Skin of body (tissue), 2 donors: Measurements from ENCODE around the gene ZNF486. TPM values are rescaled to one million over a fixed set of nuclear protein-coding genes. Genes with fewer than 3 reads are reported as not detected.
"Not testable (repeated sequence)": the region's sequence is repeated elsewhere in the genome, so short reads cannot be mapped to it uniquely, and the experiment has no call there.

ENCODE experiments used
- DNase-seq: peaks from one replicate; lab custom pipeline; 2025; lab: John Stamatoyannopoulos, UW
- total RNA-seq: library from RNA; depleted of rRNA; stranded (reverse); fragments of >200 nt; gene quantifications from one replicate; pipeline ENCODE4 v1.2.3, GENCODE V29; 2014

Gene ZNF486
- total RNA-seq: 12.8 TPM

- peak; percentile 94 for DNase-seq
Measured at GRCh38 chr19:20167020-20167644, at the start of gene ZNF486. TSS of gene ZNF486 (plus strand) at chr19:20167214. CDS start at chr19:20167331, 117 bp downstream.

- DNase-seq: not testable (repeated sequence)
Measured at GRCh38 chr19:20118064-20118839, 48.8 kb upstream of the ZNF486 start.

- no peak for DNase-seq
Measured at GRCh38 chr19:20124879-20125278, 42.1 kb upstream of the ZNF486 start.

- DNase-seq: not testable (repeated sequence)
Measured at GRCh38 chr19:20132933-20133332, 34.1 kb upstream of the ZNF486 start.

DNA sequence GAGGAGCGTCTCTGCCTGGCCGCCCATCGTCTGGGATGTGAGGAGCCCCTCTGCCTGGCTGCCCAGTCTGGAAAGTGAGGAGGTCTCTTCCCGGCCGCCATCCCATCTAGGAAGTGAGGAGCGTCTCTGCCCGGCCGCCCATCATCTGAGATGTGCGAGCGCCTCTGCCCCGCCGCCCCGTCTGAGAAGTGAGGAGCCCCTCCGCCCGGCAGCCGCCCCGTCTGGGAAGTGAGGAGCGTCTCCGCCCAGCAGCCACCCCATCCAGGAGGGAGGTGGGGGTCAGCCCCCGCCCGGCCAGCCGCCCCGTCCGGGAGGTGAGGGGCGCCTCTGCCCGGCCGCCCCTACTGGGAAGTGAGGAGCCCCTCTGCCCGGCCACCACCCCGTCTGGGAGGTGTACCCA is 29.3 kb upstream of the ZNF486 start:
- not testable (repeated sequence) for DNase-seq

GRCh38 chr19:20151617-20152145 is 15.3 kb upstream of the ZNF486 start:
- DNase-seq: no peak

GRCh38 chr19:20152506-20152905 is 14.5 kb upstream of the ZNF486 start:
- not testable (repeated sequence) for DNase-seq

- no peak for DNase-seq
Measured at GRCh38 chr19:20153281-20153680, 13.7 kb upstream of the ZNF486 start.

DNA sequence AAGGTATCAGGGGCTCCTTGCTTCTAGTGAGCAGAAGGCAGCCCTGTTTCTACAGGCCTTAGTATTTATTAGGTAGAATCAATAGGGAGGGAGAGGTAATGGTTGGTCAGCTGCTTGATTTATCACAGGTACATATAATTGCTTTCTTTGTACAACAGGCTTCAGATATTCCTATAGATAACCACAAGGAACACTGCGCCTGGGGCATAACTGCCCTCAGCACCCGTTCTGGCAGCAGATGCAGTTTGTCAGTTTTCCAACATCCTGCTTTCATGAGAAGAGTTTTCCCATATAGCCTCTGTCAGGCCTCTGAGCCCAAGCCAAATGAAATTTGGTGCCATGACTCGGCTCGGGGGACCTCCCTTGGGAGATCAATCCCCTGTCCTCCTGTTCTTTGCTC is 12.4 kb upstream of the ZNF486 start:
- DNase-seq: no peak

DNA sequence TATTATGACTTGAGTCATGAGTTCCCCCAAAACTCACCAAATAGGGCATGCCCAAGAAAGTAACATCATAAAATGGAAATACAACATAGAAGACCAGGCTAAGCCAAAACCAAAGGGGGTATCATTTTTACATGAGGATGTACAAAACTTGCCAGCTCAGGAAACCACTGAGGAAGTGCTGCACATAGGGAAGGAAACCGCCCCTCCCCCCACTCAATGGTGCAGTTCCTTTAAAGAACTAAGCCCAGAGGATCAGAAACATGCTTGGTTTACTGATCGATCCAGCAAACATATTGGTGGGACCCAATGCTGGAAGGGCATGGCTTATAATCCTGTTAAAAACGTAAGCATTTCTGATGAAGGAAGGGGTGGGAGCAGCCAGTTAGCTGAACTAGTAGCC is 4.2 kb upstream of the ZNF486 start:
- no peak for DNase-seq

GRCh38 chr19:20164456-20164855 is 2.6 kb upstream of the ZNF486 start:
- DNase-seq: no peak

- no peak for DNase-seq
Measured at GRCh38 chr19:20165971-20166592, 932 bp upstream of the ZNF486 start.

- peak; percentile 4 for DNase-seq
Measured at GRCh38 chr19:20167651-20168122, 673 bp downstream of the ZNF486 start.

- no peak for DNase-seq
Measured at GRCh38 chr19:20171285-20171684, 4.3 kb downstream of the ZNF486 start.

GRCh38 chr19:20175848-20176247 is 8.8 kb downstream of the ZNF486 start:
- not testable (repeated sequence) for DNase-seq

DNA sequence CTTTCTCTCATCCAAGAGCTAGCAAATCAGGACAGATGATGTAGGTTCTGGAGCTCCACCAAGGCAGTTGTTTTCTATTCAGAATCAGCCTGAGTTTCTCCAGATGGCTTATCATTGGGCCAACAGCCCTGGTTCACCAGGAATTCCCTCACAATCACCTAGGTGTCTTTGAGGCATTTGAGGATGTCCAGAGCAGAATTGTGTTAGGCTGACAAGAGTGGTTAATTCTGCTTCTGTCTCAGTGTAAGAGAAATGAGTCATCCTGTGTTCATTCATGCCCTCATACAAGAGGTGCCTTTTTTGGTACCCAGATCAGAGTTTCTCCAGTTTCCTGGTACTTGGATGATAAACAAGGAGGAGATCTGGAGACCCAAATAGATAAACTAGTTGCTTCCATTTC is 12.9 kb downstream of the ZNF486 start:
- not testable (repeated sequence) for DNase-seq

GRCh38 chr19:20182222-20182785 is 15.3 kb downstream of the ZNF486 start:
- no peak for DNase-seq

DNA sequence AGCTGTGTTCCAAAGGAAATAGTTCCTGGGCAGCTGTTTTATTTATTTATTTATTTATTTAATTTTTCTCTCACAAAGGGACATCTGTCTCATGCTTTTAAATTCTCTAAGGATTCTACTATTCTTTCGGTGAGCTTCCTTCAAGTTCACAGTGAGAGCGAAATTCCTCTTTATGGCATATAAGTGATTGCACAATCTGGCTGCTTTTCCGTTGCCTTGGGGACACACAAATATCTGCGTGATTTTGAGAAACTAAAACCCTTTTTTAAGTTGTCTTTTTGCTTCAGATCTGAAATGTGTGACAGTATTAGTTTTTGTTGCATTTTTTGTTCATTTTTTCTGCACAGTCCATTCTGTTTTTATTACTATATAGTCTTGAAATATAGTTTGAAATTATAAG is 19.2 kb downstream of the ZNF486 start:
- DNase-seq: no peak

- no peak for DNase-seq
Measured at GRCh38 chr19:20197747-20198146, 30.7 kb downstream of the ZNF486 start.

GRCh38 chr19:20209051-20209450 is 42.0 kb downstream of the ZNF486 start:
- no peak for DNase-seq

DNA sequence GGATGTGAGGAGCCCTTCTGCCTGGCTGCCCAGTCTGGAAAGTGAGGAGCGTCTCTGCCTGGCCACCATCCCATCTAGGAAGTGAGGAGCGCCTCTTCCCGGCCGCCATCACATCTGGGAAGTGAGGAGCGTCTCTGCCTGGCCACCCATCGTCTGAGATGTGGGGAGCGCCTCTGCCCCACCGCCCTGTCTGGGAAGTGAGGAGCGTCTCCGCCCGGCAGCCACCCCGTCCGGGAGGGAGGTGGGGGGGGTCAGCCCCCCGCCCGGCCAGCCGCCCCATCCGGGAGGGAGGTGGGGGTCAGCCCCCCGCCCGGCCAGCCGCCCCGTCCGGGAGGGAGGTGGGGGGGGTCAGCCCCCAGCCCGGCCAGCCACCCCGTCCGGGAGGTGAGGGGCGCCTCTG is 47.4 kb downstream of the ZNF486 start:
- not testable (repeated sequence) for DNase-seq

- not testable (repeated sequence) for DNase-seq
Measured at GRCh38 chr19:20221605-20222004, 54.6 kb downstream of the ZNF486 start.
